OCI-LY3 (cell line): Measurements from ENCODE around the gene KIF1A.

Experiments used
- EZH2phosphoT487 ChIP-seq: fragments of 200-600 bp; shearing (Covaris generic); IDR thresholded peaks from 2 replicates; pipeline ENCODE4 v1.6.1; 2018; ENCODE audit warnings: antibody characterized with exemption, mixed run types, low read depth
- TF ChIP-seq, protein P1 (sequence below): fragments of 200-600, 300-600 bp; sonication (generic); IDR thresholded peaks from 2 replicates; pipeline ENCODE4 v1.5.1; 2014; ENCODE audit warnings: antibody characterized with exemption, low read length, low read depth

DNA sequence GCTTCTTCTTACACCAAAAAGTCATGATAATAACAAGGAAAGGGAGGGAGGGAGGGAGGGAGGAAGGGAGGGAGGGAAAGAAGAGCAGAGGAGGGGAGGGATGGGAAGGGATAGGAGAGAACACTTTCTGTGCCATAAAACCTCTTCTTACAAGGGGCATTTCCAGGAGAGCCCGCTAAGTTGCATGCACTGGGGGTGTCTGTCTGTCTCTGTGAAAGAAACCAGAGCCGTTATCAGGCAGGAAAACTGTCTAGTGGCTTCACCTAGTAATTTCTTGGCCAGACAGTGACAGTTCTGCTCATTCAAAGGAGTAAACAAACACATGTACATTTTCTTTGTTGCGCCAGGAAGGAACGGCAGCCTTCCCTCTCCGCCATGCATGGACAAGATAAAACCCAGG is 82.5 kb downstream of the KIF1A start:
- TF ChIP-seq, protein P1, sequence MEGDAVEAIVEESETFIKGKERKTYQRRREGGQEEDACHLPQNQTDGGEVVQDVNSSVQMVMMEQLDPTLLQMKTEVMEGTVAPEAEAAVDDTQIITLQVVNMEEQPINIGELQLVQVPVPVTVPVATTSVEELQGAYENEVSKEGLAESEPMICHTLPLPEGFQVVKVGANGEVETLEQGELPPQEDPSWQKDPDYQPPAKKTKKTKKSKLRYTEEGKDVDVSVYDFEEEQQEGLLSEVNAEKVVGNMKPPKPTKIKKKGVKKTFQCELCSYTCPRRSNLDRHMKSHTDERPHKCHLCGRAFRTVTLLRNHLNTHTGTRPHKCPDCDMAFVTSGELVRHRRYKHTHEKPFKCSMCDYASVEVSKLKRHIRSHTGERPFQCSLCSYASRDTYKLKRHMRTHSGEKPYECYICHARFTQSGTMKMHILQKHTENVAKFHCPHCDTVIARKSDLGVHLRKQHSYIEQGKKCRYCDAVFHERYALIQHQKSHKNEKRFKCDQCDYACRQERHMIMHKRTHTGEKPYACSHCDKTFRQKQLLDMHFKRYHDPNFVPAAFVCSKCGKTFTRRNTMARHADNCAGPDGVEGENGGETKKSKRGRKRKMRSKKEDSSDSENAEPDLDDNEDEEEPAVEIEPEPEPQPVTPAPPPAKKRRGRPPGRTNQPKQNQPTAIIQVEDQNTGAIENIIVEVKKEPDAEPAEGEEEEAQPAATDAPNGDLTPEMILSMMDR: no peak
- no peak for TF ChIP-seq EZH2phosphoT487
